ENCODE measurements around the gene HEATR1.

Gene HEATR1

GRCh38 chr1:236541710-236542109 is 62.6 kb downstream of the HEATR1 start:
- TF ChIP-seq POLR2AphosphoS5 (IDR thresholded peaks at IDR 0.05; ENCODE audit: low read depth, low read length) (no peak), FOXP2 (optimal IDR thresholded peaks at IDR 0.05; ENCODE audit: borderline replicate concordance, extremely low read depth, extremely low read length, insufficient read depth) (no peak), REST (IDR thresholded peaks at IDR 0.05; ENCODE audit: insufficient read depth in 1 of 2, low read depth in 2 of 2, low read length in 2 of 2) (no peak), TAF1 (IDR thresholded peaks at IDR 0.05; ENCODE audit: borderline replicate concordance, insufficient read depth, low read length) (no peak), SIN3A (IDR thresholded peaks at IDR 0.05; ENCODE audit: borderline replicate concordance, insufficient read depth, low read length) (no peak)

- no peak for TF ChIP-seq FOXP2 (optimal IDR thresholded peaks at IDR 0.05; ENCODE audit: borderline replicate concordance, extremely low read depth, extremely low read length, insufficient read depth)
- no peak for TF ChIP-seq SIN3A (IDR thresholded peaks at IDR 0.05; ENCODE audit: borderline replicate concordance, insufficient read depth, low read length)
- TF ChIP-seq TAF1 (IDR thresholded peaks at IDR 0.05; ENCODE audit: borderline replicate concordance, insufficient read depth, low read length) = no peak
- TF ChIP-seq REST (IDR thresholded peaks at IDR 0.05; ENCODE audit: insufficient read depth in 1 of 2, low read depth in 2 of 2, low read length in 2 of 2) = no peak
- no peak for TF ChIP-seq POLR2AphosphoS5 (IDR thresholded peaks at IDR 0.05; ENCODE audit: low read depth, low read length)
These were observed 63.4 kb downstream of the HEATR1 start for GRCh38 chr1:236540813-236541465.

GRCh38 chr1:236536540-236536939 is 67.8 kb downstream of the HEATR1 start:
- TF ChIP-seq SIN3A (IDR thresholded peaks at IDR 0.05; ENCODE audit: borderline replicate concordance, insufficient read depth, low read length) = no peak

- TF ChIP-seq REST (IDR thresholded peaks at IDR 0.05; ENCODE audit: insufficient read depth in 1 of 2, low read depth in 2 of 2, low read length in 2 of 2) = no peak
- no peak for TF ChIP-seq SIN3A (IDR thresholded peaks at IDR 0.05; ENCODE audit: borderline replicate concordance, insufficient read depth, low read length)
- no peak for TF ChIP-seq FOXP2 (optimal IDR thresholded peaks at IDR 0.05; ENCODE audit: borderline replicate concordance, extremely low read depth, extremely low read length, insufficient read depth)
- no peak for TF ChIP-seq TAF1 (IDR thresholded peaks at IDR 0.05; ENCODE audit: borderline replicate concordance, insufficient read depth, low read length)
- TF ChIP-seq POLR2AphosphoS5 (IDR thresholded peaks at IDR 0.05; ENCODE audit: low read depth, low read length) = no peak
These were observed 68.6 kb downstream of the HEATR1 start for GRCh38 chr1:236535662-236536161.

- no peak for TF ChIP-seq TAF1 (IDR thresholded peaks at IDR 0.05; ENCODE audit: borderline replicate concordance, insufficient read depth, low read length)
These were observed 69.1 kb downstream of the HEATR1 start for GRCh38 chr1:236535190-236535589.

- TF ChIP-seq TAF1 (IDR thresholded peaks at IDR 0.05; ENCODE audit: borderline replicate concordance, insufficient read depth, low read length) (no peak), SIN3A (IDR thresholded peaks at IDR 0.05; ENCODE audit: borderline replicate concordance, insufficient read depth, low read length) (no peak), POLR2AphosphoS5 (IDR thresholded peaks at IDR 0.05; ENCODE audit: low read depth, low read length) (no peak), FOXP2 (optimal IDR thresholded peaks at IDR 0.05; ENCODE audit: borderline replicate concordance, extremely low read depth, extremely low read length, insufficient read depth) (no peak), REST (IDR thresholded peaks at IDR 0.05; ENCODE audit: insufficient read depth in 1 of 2, low read depth in 2 of 2, low read length in 2 of 2) (no peak)
These were observed 70.1 kb downstream of the HEATR1 start for GRCh38 chr1:236534151-236534651.
